Osteoblast (primary cell): ENCODE data around the gene PCCA. TPM values are rescaled to one million over a fixed set of nuclear protein-coding genes. Genes with fewer than 3 reads are reported as not detected.

Experiments
- DNase-seq: peaks from one replicate; pipeline ENCODE4 v3.0.0; 2011; ENCODE audit warnings: low spot score, mixed read lengths; ENCODE audit not compliant: insufficient read length; ENCODE audit errors: missing footprints
- H2AFZ ChIP-seq: 2 replicates; pipeline ENCODE4 v1.6.0; 2011; ENCODE audit warnings: mild to moderate bottlenecking, low read length
- H3K27ac ChIP-seq: 2 replicates; pipeline ENCODE4 v1.5.1; 2011; ENCODE audit warnings: mild to moderate bottlenecking, low read depth, low read length, moderate library complexity
- H3K27me3 ChIP-seq: 2 replicates; pipeline ENCODE4 v1.6.0; 2012; ENCODE audit warnings: mild to moderate bottlenecking, control low read depth, inconsistent platforms, low read length, moderate library complexity; ENCODE audit not compliant: insufficient read depth
- H3K36me3 ChIP-seq: 2 replicates; pipeline ENCODE4 v1.5.1; 2011; ENCODE audit warnings: mild to moderate bottlenecking, low read length, control low read depth, moderate library complexity; ENCODE audit not compliant: insufficient read depth
- H3K4me1 ChIP-seq: 2 replicates; pipeline ENCODE4 v1.5.1; 2011; ENCODE audit warnings: mild to moderate bottlenecking, low read length, control low read depth, moderate library complexity; ENCODE audit not compliant: insufficient read depth
- H3K4me2 ChIP-seq: 2 replicates; pipeline ENCODE4 v1.6.0; 2011; ENCODE audit warnings: mild to moderate bottlenecking, low read length; ENCODE audit not compliant: insufficient read depth
- H3K4me3 ChIP-seq: fragments of 200-600 bp; sonication (generic); 3 replicates; pipeline ENCODE4 v1.5.1; 2012; ENCODE audit warnings: mild to moderate bottlenecking, low read length, inconsistent platforms; ENCODE audit not compliant: insufficient read depth
- H3K79me2 ChIP-seq: 2 replicates; pipeline ENCODE4 v1.6.0; 2012; ENCODE audit warnings: mild to moderate bottlenecking, low read length, control low read depth, inconsistent platforms; ENCODE audit not compliant: insufficient read depth
- H3K9me3 ChIP-seq: 2 replicates; pipeline ENCODE4 v1.5.1; 2011; ENCODE audit warnings: low read depth, low read length, control low read depth
- H4K20me1 ChIP-seq: 2 replicates; pipeline ENCODE4 v1.6.0; 2012; ENCODE audit warnings: mild to moderate bottlenecking, low read length, control low read depth; ENCODE audit not compliant: insufficient read depth
- total RNA-seq: library from RNA; depleted of rRNA; stranded (reverse); fragments of >200 nt; gene quantifications from 2 replicates; pipeline ENCODE4 v1.2.3, GENCODE V29; 2012
- TF ChIP-seq, protein P1 (sequence below): IDR thresholded peaks from 2 replicates; pipeline ENCODE4 v1.5.1; 2011; ENCODE audit warnings: mild to moderate bottlenecking, low read depth, low read length, moderate library complexity; ENCODE audit errors: extremely low read depth

Gene PCCA
- total RNA-seq, 1 donor: 40.5 TPM

DNA sequence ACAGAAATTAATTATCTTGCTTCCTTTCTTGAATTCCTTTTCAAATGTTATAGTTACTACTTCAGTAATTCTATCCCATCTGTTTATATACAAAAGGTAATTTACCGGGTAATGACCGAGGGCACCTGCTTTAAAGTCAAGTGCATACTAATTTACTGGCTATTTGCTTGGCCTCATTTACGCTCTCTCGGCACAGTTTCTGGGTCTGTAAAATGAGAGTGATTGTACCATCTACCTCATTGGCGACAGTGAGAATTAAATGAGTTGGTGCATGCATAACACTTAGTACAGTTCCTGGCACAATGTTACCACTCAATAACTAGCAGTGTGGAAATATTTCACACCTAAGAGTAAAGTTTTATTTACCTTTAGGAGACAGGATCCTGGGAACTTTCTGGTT is 388.1 kb downstream of the PCCA start:
- H3K4me3 ChIP-seq: no peak overlapping the region
- H4K20me1 ChIP-seq: no peaks in the 10 kb centered on the region
- no peak for DNase-seq
- H3K27ac ChIP-seq: no peak overlapping the region
- no peaks in the 10 kb centered on the region for H3K79me2 ChIP-seq
- no peaks in the 10 kb centered on the region for H3K4me1 ChIP-seq
- H3K27me3 ChIP-seq: no peaks in the 10 kb centered on the region
- no peaks in the 10 kb centered on the region for H3K36me3 ChIP-seq
- no peak overlapping the region for H2AFZ ChIP-seq
- TF ChIP-seq, protein P1, sequence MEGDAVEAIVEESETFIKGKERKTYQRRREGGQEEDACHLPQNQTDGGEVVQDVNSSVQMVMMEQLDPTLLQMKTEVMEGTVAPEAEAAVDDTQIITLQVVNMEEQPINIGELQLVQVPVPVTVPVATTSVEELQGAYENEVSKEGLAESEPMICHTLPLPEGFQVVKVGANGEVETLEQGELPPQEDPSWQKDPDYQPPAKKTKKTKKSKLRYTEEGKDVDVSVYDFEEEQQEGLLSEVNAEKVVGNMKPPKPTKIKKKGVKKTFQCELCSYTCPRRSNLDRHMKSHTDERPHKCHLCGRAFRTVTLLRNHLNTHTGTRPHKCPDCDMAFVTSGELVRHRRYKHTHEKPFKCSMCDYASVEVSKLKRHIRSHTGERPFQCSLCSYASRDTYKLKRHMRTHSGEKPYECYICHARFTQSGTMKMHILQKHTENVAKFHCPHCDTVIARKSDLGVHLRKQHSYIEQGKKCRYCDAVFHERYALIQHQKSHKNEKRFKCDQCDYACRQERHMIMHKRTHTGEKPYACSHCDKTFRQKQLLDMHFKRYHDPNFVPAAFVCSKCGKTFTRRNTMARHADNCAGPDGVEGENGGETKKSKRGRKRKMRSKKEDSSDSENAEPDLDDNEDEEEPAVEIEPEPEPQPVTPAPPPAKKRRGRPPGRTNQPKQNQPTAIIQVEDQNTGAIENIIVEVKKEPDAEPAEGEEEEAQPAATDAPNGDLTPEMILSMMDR: no peak
- H3K9me3 ChIP-seq: no peaks in the 10 kb centered on the region
- no peak overlapping the region for H3K4me2 ChIP-seq

DNA sequence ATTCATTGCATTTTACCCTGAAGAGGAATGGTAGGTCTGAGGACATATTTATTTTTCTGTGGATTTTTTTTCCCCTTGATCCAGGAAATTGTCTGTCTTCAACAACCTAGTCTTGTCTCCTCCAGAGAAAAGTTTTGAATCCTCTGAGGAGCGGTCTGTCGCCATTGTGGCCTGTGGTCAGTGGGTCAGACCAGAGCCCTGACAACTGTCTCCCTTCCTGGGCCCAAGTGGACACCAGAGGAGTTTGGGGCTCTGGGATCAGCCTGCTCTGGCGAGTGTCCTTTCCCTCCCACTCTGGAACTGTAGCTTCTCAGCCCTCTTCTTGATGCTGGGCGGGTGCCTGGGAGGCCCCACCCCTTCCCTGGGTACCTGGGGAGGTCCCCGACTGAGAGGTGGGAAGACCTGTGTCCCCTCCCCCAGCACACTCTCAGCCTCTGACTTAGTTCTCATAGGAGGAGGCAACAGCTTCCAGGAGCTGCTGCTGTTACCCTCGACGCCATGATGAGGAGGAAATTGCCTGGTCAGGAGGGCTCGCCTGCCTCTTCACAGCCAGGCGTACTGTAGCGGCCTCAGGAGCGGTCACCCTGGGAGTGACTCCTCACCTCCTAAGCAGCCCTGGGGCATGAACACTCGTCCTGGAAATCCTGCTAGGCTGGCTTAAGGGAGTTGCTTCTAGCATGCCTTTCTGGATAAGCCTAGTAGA is 389.4 kb downstream of the PCCA start:
- no peak overlapping the region for H3K27ac ChIP-seq
- no peaks in the 10 kb centered on the region for H3K36me3 ChIP-seq
- no peak for DNase-seq
- H3K79me2 ChIP-seq: no peaks in the 10 kb centered on the region
- no peak overlapping the region for H3K4me2 ChIP-seq
- no peak overlapping the region for H3K4me3 ChIP-seq
- H3K4me1 ChIP-seq: no peaks in the 10 kb centered on the region
- no peaks in the 10 kb centered on the region for H3K27me3 ChIP-seq
- no peak overlapping the region for H2AFZ ChIP-seq
- TF ChIP-seq, protein P1: no peak
- no peaks in the 10 kb centered on the region for H3K9me3 ChIP-seq
- no peaks in the 10 kb centered on the region for H4K20me1 ChIP-seq

- Histone ChIP-seq H3K79me2 (no peaks in the 10 kb centered on the region), H3K27ac (no peak overlapping the region), H2AFZ (no peak overlapping the region), H3K27me3 (no peaks in the 10 kb centered on the region), H4K20me1 (no peaks in the 10 kb centered on the region), H3K36me3 (no peaks in the 10 kb centered on the region), H3K4me3 (no peak overlapping the region), H3K4me1 (no peaks in the 10 kb centered on the region), H3K4me2 (no peak overlapping the region), H3K9me3 (no peaks in the 10 kb centered on the region)
- no peak for DNase-seq
- TF ChIP-seq, protein P1: no peak
Observed at GRCh38 chr13:100480676-100481075, 391.8 kb downstream of the PCCA start.

DNA sequence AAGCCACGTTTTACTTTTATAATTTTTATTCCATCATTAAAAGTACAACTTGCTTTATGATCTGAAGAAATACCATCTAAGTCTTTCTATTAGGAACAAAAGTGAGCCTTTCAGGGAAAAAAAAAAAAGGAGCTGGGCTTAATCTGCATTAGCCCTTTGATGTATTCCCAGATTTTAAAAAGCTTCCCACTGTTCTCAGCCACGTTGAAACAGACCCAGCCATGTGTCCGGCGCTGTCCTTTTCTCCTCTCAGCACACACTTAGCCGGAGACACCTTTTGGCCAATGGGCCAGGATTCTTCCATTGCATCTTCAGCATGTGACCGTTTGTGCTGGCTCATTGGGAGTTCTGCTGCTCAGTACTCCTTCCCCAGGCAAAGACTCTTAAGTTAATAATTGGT is 394.2 kb downstream of the PCCA start:
- no peaks in the 10 kb centered on the region for H3K36me3 ChIP-seq
- H3K9me3 ChIP-seq: no peaks in the 10 kb centered on the region
- H3K27me3 ChIP-seq: no peaks in the 10 kb centered on the region
- no peak for DNase-seq
- H4K20me1 ChIP-seq: no peaks in the 10 kb centered on the region
- H2AFZ ChIP-seq: no peak overlapping the region
- H3K27ac ChIP-seq: no peak overlapping the region
- H3K4me2 ChIP-seq: no peak overlapping the region
- no peaks in the 10 kb centered on the region for H3K79me2 ChIP-seq
- no peaks in the 10 kb centered on the region for H3K4me1 ChIP-seq
- TF ChIP-seq, protein P1: no peak
- H3K4me3 ChIP-seq: no peak overlapping the region
